HL-60 (cell line): ENCODE results near the gene MAP3K14.
A peak's percentile ranks its signal among the peaks of the same experiment; 100 is the strongest.

Experiments
- DNase-seq, 2 experiments: peaks; one replicate each; pipeline ENCODE4 v3.0.0-alpha.2; 2010 to 2020; ENCODE audit warnings: low read depth in 1 of 2, low spot score in 1 of 2
- H3K27ac ChIP-seq: fragments of 250-450 bp; sonication (Bioruptor Pico); replicated peaks from 2 replicates; pipeline ENCODE4 v1.5.1; 2020; ENCODE audit warnings: mild to moderate bottlenecking, moderate library complexity
- H3K27me3 ChIP-seq: fragments of 250-450 bp; sonication (Bioruptor Pico); 2 replicates; pipeline ENCODE4 v1.5.1; 2021; ENCODE audit warnings: mild to moderate bottlenecking, moderate library complexity; ENCODE audit not compliant: insufficient read depth, poor library complexity, severe bottlenecking
- H3K4me3 ChIP-seq: replicated peaks from 2 replicates; pipeline ENCODE4 v1.5.1; 2011; ENCODE audit warnings: mild to moderate bottlenecking, control low read depth, low read length; ENCODE audit not compliant: insufficient read depth
- CTCF ChIP-seq: IDR thresholded peaks from one replicate; pipeline ENCODE4 v1.5.1; 2011; ENCODE audit warnings: low read length, control low read depth, inconsistent platforms; ENCODE audit not compliant: insufficient read depth
- GABPA ChIP-seq: IDR thresholded peaks from 2 replicates; pipeline ENCODE4 v1.6.1; 2012; ENCODE audit warnings: low read depth
- POLR2AphosphoS5 ChIP-seq: IDR thresholded peaks from 2 replicates; pipeline ENCODE4 v1.6.1; 2012; ENCODE audit warnings: low read depth
- SPI1 ChIP-seq: IDR thresholded peaks from 2 replicates; pipeline ENCODE4 v1.6.1; 2012; ENCODE audit warnings: low read depth, mild to moderate bottlenecking, borderline replicate concordance
- TF ChIP-seq, protein P1 (sequence below): IDR thresholded peaks from 2 replicates; pipeline ENCODE4 v1.6.1; 2012; ENCODE audit warnings: low read depth; ENCODE audit not compliant: insufficient replicate concordance

Gene MAP3K14

GRCh38 chr17:45236282-45236606, 80.6 kb downstream of the MAP3K14 start:
- TF ChIP-seq CTCF (no peak), POLR2AphosphoS5 (no peak; the same call in 1 of the 2 replicates), GABPA (no peak), SPI1 (no peak)
- TF ChIP-seq, protein P1, sequence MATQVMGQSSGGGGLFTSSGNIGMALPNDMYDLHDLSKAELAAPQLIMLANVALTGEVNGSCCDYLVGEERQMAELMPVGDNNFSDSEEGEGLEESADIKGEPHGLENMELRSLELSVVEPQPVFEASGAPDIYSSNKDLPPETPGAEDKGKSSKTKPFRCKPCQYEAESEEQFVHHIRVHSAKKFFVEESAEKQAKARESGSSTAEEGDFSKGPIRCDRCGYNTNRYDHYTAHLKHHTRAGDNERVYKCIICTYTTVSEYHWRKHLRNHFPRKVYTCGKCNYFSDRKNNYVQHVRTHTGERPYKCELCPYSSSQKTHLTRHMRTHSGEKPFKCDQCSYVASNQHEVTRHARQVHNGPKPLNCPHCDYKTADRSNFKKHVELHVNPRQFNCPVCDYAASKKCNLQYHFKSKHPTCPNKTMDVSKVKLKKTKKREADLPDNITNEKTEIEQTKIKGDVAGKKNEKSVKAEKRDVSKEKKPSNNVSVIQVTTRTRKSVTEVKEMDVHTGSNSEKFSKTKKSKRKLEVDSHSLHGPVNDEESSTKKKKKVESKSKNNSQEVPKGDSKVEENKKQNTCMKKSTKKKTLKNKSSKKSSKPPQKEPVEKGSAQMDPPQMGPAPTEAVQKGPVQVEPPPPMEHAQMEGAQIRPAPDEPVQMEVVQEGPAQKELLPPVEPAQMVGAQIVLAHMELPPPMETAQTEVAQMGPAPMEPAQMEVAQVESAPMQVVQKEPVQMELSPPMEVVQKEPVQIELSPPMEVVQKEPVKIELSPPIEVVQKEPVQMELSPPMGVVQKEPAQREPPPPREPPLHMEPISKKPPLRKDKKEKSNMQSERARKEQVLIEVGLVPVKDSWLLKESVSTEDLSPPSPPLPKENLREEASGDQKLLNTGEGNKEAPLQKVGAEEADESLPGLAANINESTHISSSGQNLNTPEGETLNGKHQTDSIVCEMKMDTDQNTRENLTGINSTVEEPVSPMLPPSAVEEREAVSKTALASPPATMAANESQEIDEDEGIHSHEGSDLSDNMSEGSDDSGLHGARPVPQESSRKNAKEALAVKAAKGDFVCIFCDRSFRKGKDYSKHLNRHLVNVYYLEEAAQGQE: no peak
- no peaks in the 10 kb centered on the region for H3K27me3 ChIP-seq

GRCh38 chr17:45235416-45236281, 81.2 kb downstream of the MAP3K14 start:
- peak overlapping the region; percentile 36 for H3K27ac ChIP-seq
- no peak overlapping the region for H3K4me3 ChIP-seq
- H3K27me3 ChIP-seq: no peaks in the 10 kb centered on the region
- peak; percentile 62 to 75 for DNase-seq
- TF ChIP-seq, protein P1: no peak
- no peak for TF ChIP-seq GABPA
- TF ChIP-seq SPI1: no peak
- TF ChIP-seq CTCF: peak; percentile 53
- peak; percentile 29; the same call in 1 of the 2 replicates for TF ChIP-seq POLR2AphosphoS5

More at GRCh38 chr17:45236282-45236606, 80.6 kb downstream of the MAP3K14 start:
- H3K27ac ChIP-seq: peak overlapping the region; percentile 2; the same call in 1 of the 2 replicates
- DNase-seq: no peak
- H3K4me3 ChIP-seq: no peak overlapping the region

GRCh38 chr17:45234641-45235415, 82.0 kb downstream of the MAP3K14 start:
- no peak for TF ChIP-seq GABPA
- TF ChIP-seq CTCF: peak; percentile 1
- Histone ChIP-seq H3K27ac (peak overlapping the region; percentile 36), H3K27me3 (no peaks in the 10 kb centered on the region), H3K4me3 (no peak overlapping the region)
- DNase-seq: peak in 1 of 2 experiments; percentile 36
